Fibroblast of villous mesenchyme (primary cell): ENCODE data around the gene TIPARP. TPM values are rescaled to one million over a fixed set of nuclear protein-coding genes. Genes with fewer than 3 reads are reported as not detected.

ENCODE experiments used
- DNase-seq: peaks from one replicate; pipeline ENCODE4 v3.0.0-alpha.2; 2010; ENCODE audit warnings: low read depth
- H3K4me3 ChIP-seq: 2 replicates; pipeline ENCODE4 v1.5.1; 2011; ENCODE audit warnings: low read depth, mild to moderate bottlenecking, low read length
- CTCF ChIP-seq: IDR thresholded peaks from 2 replicates; pipeline ENCODE4 v1.5.1; 2012; ENCODE audit warnings: low read depth, mild to moderate bottlenecking, low read length; ENCODE audit not compliant: insufficient read depth
- total RNA-seq: library from RNA; depleted of rRNA; stranded (reverse); fragments of >200 nt; gene quantifications from 2 replicates; pipeline ENCODE4 v1.2.3, GENCODE V29; 2012

TIPARP gene
- total RNA-seq, 1 donor: 91.1 TPM

DNA sequence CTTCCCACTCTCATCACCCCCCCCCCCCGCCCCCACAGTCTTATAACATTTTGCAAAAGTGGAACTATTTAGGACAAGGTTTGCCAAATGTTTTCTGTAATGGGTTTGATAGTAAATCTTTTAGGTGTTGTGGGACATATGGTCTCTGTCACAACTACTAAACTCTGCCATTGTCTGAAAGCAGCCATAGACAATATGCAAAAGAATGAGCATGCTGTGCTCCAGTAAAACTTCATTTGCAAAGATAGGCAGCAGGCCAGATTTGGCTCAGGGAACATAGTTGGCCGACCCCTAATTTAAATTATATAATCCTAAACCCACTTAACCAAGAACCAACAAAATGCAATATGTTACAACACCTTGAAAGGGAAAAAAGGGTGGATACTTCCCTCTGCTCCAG lies 46.4 kb downstream of the TIPARP start:
- H3K4me3 ChIP-seq: no peak overlapping the region
- no peak for TF ChIP-seq CTCF
- DNase-seq: no peak

DNA sequence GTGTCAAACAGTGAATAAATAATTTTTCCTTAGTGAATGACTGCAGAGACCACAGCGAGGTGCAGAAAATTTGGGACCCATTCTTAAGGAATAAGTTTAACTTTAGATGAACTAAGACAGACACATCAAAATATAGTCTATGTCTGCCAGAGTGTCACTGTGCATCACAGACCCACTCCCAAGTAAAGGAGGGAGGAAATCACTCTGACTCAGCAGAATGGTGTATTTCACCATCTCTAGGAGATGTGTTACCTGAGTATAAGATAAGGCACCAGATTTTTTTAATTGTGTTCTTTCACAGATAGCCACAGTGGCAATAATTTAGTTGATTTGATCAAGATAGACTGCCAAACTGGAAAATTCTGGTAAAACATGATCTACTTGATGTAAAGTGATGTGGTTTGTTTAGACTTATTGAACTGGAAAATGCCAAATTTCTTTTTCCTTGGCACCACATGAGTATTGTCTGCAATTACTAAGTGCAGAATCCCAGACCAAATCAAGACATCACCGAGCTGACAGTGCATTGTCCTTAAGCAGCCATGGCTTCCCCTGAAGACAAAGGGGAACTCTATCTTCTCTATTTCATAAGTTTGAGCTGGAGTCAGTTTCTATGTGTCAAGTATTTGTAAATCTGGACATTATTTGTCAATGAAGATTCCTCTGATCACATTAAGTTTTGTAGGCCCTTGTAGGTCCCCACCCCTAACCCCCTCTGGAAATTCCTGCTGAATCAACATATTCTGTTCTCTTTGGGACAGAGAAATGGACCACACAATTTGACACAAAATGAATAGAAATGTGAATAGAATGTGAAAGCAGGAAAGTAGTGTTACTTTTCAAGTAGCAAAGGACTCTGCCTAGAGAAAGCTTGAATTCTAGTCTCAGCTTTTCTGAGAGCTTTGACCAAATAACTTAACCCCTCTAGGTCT lies 47.6 kb downstream of the TIPARP start:
- no peak for DNase-seq
- H3K4me3 ChIP-seq: no peak overlapping the region
- TF ChIP-seq CTCF: no peak

- TF ChIP-seq CTCF: no peak
- no peak for DNase-seq
- H3K4me3 ChIP-seq: no peak overlapping the region
Measured at GRCh38 chr3:156723182-156723619, 48.8 kb downstream of the TIPARP start.

GRCh38 chr3:156725682-156726081 lies 51.3 kb downstream of the TIPARP start:
- H3K4me3 ChIP-seq: no peak overlapping the region
- TF ChIP-seq CTCF: no peak
- no peak for DNase-seq

GRCh38 chr3:156726456-156726855 lies 52.1 kb downstream of the TIPARP start:
- no peak for DNase-seq
- TF ChIP-seq CTCF: no peak

GRCh38 chr3:156727519-156728205 lies 53.3 kb downstream of the TIPARP start:
- no peak for TF ChIP-seq CTCF
- DNase-seq: no peak
- no peak overlapping the region for H3K4me3 ChIP-seq

More at GRCh38 chr3:156726456-156726855, 52.1 kb downstream of the TIPARP start:
- no peak overlapping the region for H3K4me3 ChIP-seq
